Vagina (tissue), 2 donors: ENCODE data around the gene MYH11.

Experiments used
- POLR2A ChIP-seq, 2 donors: fragments of 450-650 bp; IDR thresholded peaks; one replicate each; pipeline ENCODE4 v1.6.1; 2017; ENCODE audit warnings: antibody characterized with exemption in 2 of 2, mild to moderate bottlenecking in 2 of 2, moderate library complexity in 2 of 2
- POLR2AphosphoS5 ChIP-seq, 2 donors: sonication (generic); formaldehyde crosslinking; IDR thresholded peaks; one replicate each; pipeline ENCODE4 v1.9.0; 2017; ENCODE audit warnings: antibody characterized with exemption in 2 of 2, mild to moderate bottlenecking in 2 of 2, low read depth in 1 of 2; ENCODE audit not compliant: insufficient read depth in 1 of 2
- TF ChIP-seq, protein P1 (sequence below), 3 experiments: fragments of 450-650 bp in 2 of 3; fragments of 200-600 bp in 1 of 3; sonication (generic) in 1 of 3; IDR thresholded peaks; one replicate each; pipeline ENCODE4 v1.5.1; 2017 to 2019; ENCODE audit warnings: antibody characterized with exemption in 3 of 3, mild to moderate bottlenecking in 2 of 3, moderate library complexity in 2 of 3

GRCh38 chr16:15817446-15817845, 39.4 kb downstream of the MYH11 start:
- TF ChIP-seq, protein P1, sequence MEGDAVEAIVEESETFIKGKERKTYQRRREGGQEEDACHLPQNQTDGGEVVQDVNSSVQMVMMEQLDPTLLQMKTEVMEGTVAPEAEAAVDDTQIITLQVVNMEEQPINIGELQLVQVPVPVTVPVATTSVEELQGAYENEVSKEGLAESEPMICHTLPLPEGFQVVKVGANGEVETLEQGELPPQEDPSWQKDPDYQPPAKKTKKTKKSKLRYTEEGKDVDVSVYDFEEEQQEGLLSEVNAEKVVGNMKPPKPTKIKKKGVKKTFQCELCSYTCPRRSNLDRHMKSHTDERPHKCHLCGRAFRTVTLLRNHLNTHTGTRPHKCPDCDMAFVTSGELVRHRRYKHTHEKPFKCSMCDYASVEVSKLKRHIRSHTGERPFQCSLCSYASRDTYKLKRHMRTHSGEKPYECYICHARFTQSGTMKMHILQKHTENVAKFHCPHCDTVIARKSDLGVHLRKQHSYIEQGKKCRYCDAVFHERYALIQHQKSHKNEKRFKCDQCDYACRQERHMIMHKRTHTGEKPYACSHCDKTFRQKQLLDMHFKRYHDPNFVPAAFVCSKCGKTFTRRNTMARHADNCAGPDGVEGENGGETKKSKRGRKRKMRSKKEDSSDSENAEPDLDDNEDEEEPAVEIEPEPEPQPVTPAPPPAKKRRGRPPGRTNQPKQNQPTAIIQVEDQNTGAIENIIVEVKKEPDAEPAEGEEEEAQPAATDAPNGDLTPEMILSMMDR (IDR thresholded peaks at IDR 0.05), result no peak
- TF ChIP-seq POLR2A (IDR thresholded peaks at IDR 0.05), result no peak
- no peak for TF ChIP-seq POLR2AphosphoS5 (IDR thresholded peaks at IDR 0.05; ENCODE audit: insufficient read depth in 1 of 2, low read depth in 1 of 2)
